Fibroblast of skin of back (primary cell): ENCODE results near the gene VWA8.

Source experiments
- DNase-seq: peaks from one replicate; pipeline ENCODE4 v3.0.0-alpha.2; 2013

VWA8 gene

DNA sequence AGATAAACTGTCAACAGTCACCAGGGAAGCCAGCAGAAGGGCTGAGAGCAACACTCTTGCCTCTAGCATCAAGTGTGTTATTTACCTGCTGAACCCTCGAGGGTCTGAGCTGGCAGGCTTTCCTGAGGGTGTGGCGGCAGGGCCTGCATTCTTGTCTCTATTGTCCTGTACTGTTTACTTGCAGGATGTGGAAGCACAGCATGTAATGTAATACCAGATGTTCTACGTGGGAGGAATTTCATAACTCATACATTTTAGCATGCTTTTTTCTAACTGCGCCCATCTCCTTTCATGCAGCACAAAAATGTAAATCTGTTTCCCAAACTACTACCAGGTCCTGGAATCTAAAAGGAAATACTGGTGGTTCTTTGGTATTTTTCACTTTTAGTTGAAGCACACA is 350.5 kb downstream of the VWA8 start:
- DNase-seq, result peak; percentile 93

DNA sequence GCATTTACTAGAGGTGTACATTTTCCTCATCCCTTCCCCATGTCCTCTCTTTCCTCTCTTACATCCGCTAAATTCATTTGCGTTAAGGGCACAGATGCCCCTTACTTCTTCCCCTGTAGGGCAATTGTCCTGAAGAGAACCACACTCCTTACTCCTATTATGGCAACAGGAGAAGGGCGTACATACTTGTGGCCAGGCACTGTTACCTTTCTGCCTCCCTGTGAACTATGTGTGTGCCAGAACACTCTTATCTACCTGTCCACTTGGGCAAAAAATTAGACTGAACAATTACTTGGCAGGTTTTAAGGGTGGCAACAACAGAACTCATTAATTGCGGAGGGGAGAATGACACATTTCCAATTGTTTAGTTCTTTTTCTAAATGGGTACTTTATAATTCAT is 351.1 kb downstream of the VWA8 start:
- DNase-seq, result no peak

DNA sequence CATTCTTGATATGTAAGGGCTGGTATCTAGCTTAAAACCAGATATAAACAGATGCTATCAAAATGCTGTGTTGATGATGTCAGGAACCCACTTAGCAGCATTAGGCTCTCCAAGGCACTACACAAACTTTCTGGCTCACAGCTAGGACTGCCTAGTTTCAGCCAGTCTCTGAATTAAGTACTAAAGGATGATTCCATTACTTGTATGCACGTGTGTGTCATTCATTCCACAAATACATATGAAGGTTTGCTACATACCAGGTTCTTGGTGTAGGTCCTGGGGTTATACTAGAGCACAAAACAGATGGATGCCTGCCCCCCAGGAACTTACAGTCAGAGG is 352.1 kb downstream of the VWA8 start:
- DNase-seq, result peak; percentile 44

DNA sequence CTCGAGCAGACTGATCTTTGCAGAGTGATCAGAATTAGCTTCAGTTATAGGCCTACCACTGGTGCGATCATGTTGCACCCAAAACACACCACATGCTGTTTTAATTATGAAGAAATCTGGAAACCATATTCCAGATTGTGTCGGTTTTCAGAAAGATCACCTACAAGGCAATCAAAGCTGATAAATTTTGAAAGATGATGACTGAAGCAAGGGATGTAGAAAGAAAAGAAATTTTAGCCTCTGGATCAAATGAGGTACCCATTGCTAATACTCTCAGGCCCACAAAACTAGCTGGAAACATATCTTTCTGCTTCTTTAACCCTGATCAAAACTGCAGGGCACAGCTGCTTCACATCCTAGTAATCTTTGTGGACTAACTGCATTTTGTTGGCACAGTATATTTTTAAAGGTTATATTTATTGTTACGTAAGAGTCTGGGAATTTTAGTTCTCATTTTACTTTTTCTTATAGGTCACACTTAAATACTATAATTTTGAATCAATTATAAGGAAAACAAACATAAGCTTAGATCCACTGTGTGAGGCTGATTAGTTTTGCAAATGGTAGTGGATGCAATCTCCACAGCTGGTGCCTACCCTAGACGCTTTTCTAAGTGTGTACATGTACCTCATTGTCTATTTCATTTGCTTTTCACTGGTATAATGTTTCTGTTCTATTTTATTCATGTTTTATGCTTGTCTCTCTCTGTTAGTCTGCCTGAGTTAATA is 352.6 kb downstream of the VWA8 start:
- no peak for DNase-seq

DNA sequence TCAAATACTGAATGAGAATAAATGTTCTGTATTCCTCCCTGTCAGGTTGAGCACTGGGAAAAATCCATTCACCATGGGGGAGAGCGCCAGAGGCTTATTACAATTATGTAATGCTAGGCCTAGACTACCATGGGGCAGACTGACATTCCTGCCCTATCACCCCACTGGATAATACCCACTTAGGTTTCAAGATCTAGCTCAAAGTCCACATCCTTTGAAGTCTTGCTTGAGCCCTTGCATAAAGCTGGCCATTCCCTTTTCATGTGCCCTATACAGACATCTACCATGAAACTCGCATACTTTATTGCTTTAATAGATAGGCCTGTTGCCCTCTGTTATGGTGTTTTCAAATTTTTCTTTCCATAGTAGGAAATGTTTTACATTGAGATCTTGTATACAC is 354.3 kb downstream of the VWA8 start:
- no peak for DNase-seq

DNA sequence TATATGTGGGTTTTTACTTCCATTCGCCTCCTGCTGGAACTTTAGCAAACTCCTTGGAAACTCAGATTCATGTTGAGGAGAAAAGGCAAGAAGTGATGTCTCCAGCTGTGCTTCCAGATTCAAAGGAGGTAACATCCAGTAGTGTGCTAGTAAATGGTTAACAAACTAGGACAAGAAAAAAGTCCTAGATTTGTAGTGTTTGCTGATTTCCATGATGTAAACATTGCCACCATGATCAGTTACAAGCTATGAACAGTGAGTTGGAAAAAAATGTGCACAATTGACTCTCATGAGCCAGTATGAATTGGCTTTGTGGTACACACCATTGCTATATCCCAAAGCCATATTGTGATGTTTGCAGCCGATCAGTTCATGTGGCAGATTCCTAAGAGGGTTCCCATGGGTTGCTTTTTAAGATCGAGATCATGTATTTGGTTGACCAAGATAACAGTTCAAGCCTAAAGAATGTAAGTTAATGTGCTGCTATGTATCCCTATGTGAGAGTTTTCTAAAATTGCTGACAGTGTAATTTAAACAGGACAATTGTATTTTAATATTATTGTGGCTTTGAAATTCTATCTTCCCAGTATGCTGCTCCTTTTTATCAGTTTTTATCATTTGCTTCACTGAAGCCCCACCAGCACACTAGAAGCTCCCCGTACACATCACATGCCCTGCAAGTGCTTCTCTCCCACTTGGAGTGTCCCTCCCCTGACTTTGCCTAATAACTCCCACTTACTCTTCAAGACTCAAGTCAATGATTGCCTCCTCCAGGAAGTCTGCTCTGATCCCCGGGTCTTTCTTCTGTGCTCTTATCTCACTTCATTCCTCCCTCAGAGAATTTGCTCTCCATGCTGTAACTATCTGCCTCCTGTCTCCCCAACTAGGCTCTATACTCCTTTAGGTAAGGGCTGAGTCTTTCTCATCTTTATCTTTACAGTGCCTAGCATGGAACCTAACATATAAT is 355.3 kb downstream of the VWA8 start:
- no peak for DNase-seq

DNA sequence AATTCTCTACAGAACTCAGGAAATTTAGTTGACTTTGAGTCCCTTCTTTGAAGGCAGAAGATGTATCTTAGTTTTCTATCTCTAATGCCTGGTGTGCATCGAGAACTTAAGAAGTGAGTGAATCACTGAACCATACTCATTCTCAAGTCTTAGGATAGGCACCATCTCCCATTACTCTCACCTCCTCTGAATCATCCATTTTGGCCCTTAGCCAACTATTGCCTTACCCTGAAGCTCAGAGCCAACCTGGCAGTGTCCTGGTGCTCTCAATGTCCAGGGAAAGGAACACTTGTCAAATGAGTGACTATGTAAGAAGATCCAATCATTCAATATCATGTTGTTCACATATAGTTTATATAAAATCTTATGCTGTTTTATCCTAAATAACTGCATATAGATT is 357.0 kb downstream of the VWA8 start:
- DNase-seq, result peak; percentile 45

DNA sequence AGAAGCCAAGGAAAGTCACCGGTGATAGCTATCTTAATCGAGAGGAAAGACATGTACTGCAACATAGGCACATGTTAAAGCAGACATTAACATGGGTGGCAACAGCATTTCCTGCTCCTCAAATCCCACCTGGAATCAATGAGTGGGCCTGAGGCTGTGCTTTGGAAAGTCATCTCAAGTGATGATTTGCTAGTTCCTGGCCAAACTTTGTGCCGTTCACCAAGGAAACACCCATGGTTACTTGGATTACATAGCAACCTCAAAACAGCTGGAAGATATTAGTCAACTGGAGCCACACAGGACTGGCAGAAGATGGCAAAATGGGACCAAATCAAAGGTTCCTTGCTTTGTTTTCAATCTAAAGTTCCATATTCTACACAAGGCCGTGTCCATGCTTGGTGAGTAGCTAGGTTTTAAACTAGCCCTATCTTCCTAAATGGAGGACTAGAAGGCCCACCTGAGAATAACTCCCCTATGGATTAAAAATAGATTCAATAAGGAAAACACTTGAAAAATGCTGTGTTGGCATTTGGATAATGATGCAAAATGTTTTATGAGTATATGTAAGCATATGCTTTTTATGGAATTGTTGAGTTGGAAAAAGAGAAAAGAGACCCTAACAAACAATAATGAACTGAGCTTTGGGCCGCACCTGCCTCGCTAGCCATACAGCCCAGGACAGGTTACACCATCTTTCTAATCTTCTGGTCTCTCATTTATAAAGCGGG is 359.0 kb downstream of the VWA8 start:
- DNase-seq, result peak; percentile 46

DNA sequence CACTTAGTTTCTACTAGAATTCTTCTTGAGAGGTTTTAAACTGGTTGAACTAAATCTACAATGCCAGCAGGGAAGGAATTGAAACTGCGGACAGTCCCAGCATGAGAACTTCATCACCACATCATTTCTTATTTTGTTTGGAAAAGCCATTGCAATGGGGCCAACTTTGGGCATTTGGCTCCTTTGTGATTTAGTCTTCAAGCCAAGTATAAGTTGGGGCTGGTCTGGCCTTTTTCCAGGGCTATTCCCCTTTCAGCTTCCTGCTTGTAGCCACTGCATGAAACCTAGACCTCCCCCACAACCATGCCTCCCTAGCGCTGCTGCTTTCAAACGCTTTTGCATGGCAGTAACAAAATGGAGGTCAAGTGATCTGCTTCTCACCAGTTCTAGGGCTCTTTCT is 361.3 kb downstream of the VWA8 start:
- DNase-seq, result no peak

DNA sequence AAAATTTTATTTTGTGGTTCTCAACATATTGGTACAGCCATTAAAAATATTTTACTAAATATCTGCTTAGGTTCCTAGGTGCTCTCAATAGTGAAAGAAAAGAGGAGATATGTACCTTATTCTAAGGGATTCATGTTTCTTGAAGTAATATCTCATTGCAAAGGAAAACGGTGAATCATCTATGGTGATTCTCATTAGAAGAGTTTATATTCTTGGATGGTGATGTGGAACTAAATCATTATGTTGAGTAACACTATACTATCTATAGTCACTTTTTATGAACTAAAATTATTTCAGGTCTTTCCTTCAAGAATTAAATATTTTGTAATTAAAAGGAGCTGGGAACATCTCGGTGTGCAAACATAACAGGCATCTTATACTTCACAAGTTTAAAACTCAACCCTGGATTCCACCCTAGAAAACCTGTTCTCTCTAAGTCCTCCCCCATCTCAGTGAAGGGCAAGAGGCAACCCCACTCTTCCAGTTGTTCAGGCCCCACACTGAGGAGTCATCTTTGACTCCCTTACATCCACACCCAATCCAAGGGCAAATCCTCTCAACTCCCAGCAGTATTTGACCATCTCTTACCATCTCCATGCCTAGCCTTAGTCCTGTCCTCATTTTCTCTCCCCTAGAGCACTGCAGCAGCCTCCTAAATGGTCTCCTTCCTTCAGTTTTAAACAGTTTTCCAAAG is 363.4 kb downstream of the VWA8 start:
- peak; percentile 24 for DNase-seq

DNA sequence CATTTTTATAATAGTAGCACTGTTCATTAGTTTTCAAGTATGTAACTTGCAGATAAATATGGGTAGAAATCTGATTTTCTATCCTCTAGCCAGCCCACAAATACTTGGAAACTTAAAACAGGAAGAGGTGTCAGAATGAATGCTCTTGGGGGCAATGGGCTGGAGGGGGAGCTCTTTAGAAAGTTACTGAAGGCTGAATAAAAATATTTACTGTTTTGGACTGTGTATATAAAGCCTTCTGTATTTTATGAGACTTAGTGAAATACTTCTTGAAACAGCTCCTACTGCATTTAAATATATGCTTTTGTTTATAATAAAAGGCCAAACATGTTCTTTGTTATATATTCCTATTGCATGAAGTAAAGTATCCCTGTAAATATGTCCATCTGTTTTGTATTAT is 364.7 kb downstream of the VWA8 start:
- DNase-seq, result no peak

DNA sequence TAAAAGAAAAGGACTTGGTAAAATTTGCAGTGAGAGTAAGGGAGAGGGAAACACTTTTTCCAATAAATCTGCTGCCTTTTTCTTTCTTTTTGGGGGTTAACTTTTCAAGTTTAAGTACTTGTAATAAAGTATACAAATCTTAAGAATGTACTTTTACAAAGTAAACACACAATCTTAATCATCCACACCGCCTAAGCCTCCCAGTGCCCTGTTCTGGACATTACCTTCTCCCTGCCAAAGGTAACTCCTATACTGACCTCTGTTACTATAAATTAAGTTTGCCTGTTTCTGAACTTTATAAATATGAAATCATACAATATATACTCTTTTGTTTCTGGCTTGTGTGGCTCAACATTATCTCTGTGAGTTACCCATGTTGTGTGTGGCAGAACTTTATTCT is 365.6 kb downstream of the VWA8 start:
- no peak for DNase-seq

DNA sequence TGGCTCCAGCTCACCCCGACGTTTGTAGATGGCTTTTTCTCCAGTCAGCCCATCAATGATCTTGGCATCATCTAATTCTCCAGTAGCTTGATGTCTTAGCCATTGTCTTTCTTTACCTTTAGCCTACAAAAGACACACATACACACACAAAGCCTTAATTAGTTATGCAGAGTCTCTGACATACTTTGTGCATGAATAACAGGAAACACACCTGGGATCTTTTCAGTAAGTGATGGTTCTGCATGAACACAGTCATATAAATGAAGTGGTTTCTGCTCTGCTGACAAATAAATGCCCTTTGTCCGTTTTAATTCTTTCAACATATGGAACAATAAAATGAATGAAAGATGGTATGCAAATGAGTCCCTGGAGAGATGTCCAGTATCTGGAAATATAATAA is 370.3 kb downstream of the VWA8 start:
- DNase-seq, result no peak

DNA sequence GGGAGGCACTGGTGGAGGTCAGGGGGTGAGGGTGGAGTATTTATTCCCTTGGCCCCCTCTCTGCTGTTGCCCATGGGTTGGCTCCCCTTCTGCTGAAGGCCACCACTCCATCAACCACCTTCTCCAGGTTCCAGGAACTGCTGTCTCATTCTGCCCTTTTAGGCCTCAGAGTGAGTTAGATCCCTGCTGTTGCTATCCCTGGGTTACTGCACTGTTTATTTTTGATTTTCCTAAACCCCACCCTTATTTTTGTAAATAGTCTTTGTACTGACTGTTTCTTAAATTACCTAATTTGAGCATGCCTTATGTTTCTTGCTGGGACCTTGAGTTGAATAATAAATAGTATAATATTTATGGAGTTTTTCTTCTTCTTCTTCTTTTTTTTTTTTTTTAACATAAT is 370.8 kb downstream of the VWA8 start:
- no peak for DNase-seq

DNA sequence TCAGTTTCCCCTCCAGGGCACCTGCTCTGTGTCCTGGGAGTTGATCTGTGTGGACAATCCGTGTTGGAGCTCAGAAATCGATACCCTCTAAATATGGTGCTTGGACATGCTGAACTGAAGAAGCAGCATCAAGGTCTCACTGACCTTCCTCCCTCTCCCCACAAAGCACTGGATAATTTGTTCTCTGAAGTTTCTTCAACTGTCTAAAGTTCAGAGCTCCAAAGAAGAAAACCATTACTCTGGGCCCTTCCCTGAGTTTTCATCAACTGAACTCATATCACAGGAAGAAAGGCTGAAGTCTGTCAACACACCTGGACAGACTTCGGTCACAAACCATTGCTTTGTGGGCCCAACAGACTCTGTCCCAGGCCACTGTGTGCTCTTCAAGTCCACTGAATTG is 371.5 kb downstream of the VWA8 start:
- no peak for DNase-seq

DNA sequence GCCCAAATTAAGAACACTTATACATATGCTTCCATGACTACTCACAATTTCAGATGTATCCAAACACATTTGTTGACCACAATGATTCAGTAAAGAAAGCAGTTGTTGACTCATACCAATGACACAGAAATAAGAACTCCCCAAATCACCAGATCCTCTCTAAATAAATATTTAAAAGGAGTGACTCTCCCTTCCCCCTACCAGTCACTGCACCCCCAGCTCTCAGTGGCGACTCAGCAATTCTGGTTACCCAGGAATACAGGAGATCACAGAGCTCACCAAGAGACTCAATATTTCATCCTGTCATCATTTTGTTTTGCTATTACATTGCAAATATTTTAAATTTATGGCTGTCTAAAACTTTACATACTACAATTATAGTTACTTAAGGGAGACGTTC is 372.0 kb downstream of the VWA8 start:
- DNase-seq, result peak; percentile 89

DNA sequence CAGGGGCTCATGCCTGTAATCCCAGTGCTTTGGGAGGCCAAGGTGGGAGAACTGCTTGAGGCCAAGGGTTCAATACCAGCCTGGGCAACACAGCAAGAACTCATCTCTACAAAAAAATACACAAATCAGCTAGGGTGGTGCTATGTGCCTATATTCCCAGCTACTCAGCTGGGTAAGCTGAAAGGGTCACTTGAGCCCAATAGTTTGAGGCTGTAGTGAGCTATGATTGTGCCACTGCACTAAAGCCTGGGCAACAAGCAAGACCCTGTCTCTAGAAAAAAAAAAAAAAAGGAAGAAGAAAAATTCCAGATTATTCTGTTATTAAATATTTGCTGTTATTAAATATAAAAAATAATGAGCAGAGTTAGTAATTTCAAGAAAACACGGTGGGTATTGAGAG is 372.5 kb downstream of the VWA8 start:
- no peak for DNase-seq

DNA sequence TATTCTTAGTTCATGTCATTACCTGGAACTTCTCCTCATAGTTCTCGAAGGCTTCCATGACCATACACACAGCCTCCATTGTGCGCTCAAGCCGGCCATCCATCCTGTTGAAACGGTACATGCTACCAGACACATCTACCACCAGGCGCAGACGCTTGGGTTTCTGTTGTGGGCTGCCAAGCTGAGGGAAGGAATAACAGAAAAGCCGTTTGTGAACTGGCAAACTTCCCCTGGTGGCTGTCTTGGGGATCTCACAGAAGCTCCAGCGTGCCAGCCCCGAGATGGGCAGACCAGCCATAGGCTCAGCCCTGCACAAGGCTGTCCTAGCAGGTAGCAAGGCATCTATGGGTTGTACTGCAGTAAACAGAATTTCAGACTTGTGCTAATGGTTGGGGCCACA is 373.4 kb downstream of the VWA8 start:
- no peak for DNase-seq

DNA sequence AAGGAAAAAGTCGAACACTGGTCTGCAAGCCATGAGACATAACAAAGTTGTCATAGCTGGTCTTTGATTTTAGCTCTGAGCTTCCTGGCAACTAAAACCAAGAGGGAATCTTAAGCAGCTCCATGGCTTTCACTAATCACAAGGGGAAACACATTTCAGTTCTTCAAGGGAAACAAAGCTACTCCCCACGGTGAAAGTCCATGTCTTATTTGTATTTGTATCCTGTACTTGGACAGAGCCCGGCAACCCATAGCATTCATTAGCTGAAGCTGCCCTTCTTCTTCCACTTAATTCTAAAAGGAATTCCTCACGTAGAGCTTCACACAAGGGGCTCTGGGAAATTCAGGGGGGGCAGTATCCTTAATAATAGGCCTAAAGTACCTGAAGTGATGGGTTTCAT is 374.7 kb downstream of the VWA8 start:
- DNase-seq, result no peak

DNA sequence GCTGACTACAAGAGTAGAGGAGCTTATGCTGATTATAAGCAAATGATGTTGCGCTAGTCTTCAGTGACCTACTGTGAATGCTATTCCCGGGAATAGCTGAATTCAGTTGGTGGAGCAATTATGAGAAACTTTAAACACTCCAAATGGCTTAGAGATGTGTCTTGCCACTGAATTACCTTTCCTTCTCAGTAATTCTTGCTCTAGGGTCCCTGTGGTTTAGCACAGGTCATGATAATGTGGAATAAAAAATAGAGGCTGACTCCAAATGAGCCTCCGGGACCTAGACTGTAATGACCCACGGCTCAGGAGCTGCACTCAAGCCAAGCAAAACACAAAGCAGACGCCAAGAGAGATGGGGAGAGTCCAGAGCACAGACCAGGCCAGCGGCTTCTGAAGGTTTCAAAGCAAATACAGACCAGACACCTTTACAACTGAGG is 378.9 kb downstream of the VWA8 start:
- no peak for DNase-seq

DNA sequence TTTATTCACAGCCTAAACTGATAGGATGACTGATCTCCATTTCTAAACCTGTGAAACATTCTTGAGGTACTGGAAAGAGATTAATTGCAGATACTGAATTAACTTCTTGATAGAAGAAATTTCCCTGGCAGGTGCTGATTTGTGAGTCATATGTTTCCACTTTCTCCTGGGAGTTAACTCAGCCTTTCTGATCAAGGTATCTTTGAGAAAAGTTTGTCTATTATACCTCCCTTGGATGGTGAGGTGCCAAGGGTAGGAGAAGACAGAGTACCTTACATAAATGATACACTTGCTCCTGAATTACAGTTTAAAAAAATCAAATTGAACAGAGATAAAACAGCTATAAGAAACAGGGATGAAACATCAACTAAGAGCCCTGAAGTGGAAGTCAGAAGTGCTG is 380.6 kb downstream of the VWA8 start:
- no peak for DNase-seq

DNA sequence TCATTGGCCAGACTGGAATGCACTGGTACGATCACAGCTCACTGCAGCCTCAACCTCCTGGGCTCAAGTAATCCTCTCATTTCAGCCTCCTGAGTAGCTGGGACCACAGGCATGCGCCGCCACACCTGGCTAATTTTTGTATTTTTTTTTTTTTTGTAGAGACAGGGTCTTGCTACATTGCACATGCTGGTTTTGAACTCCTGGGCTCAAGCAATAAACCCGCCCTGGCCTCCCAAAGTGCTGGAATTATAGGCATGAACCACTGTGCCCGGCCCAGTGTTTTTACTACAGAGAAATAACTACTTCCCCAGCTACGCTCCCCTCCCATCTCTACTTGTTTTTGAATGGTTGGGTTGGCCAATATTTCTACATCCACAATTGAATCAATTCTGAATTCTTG is 381.0 kb downstream of the VWA8 start:
- DNase-seq, result no peak

DNA sequence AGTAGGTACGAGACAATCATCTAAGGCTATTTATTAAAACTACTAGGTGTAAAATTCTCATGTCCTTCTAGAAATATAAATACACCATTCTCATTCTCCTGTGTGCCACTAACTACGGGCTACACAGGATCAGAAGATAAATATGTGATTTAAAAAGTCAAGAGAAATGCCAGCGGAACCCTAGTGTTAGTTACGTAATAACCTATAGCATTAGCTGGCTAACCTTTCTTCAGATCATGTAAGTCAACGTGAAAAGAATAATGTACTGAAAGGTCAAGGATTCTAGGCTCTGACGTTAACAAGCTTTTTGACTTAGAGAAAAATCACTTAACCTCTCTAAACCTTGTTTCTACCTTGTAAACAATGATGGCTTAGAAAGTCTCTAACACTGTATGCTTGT is 381.7 kb downstream of the VWA8 start:
- no peak for DNase-seq
